OCI-LY7 (cell line): Measurements from ENCODE around the gene XPO4. TPM values are rescaled to one million over a fixed set of nuclear protein-coding genes. Genes with fewer than 3 reads are reported as not detected.
"Not testable (repeated sequence)": the region's sequence is repeated elsewhere in the genome, so short reads cannot be mapped to it uniquely, and the experiment has no call there.

ENCODE experiments used
- BruUV-seq: library from RNA; stranded (reverse); fragments of 400-500 nt; replicated peaks from 2 replicates; lab custom pipeline; 2021; lab: Mats Ljungman, UMichigan
- CTCF ChIA-PET: fragments of 300-600 bp; sonication (Branson Sonifier 250); formaldehyde crosslinking; loops from one replicate; lab custom pipeline; 2022; ENCODE audit warnings: antibody characterized with exemption; ENCODE audit not compliant: unreplicated experiment; lab: Charles Lee
- POLR2A ChIA-PET: fragments of 300-600 bp; sonication (Branson Sonifier 250); formaldehyde crosslinking; loops from one replicate; lab custom pipeline; 2022; ENCODE audit warnings: antibody characterized with exemption; lab: Charles Lee
- DNase-seq: peaks from one replicate; pipeline ENCODE4 v3.0.0-alpha.2; 2015; ENCODE audit warnings: low spot score
- H2AFZ ChIP-seq: fragments of 200-600 bp; sonication (generic), shearing (Covaris generic); 2 replicates; pipeline ENCODE4 v1.6.1; 2014; ENCODE audit warnings: mild to moderate bottlenecking, antibody characterized with exemption, low read length, moderate library complexity
- H3K27ac ChIP-seq: fragments of 200-600 bp; sonication (generic); 2 replicates; pipeline ENCODE4 v1.5.1; 2014; ENCODE audit warnings: mixed run types, low read depth, mild to moderate bottlenecking, moderate library complexity, low read length, inconsistent platforms; ENCODE audit not compliant: poor library complexity, severe bottlenecking
- H3K36me3 ChIP-seq: fragments of 200-600 bp; sonication (generic); 2 replicates; pipeline ENCODE4 v1.6.1; 2014; ENCODE audit warnings: mild to moderate bottlenecking, antibody characterized with exemption, low read length, moderate library complexity, mixed read lengths; ENCODE audit not compliant: insufficient read depth
- H3K4me1 ChIP-seq: fragments of 200-600 bp; sonication (generic); 2 replicates; pipeline ENCODE4 v1.5.1; 2014; ENCODE audit warnings: mild to moderate bottlenecking, low read length; ENCODE audit not compliant: insufficient read depth, poor library complexity, severe bottlenecking
- H3K4me2 ChIP-seq: fragments of 200-600 bp; sonication (generic); 2 replicates; pipeline ENCODE4 v1.6.1; 2014; ENCODE audit warnings: mild to moderate bottlenecking, low read length
- H3K4me3 ChIP-seq: fragments of 200-600 bp; sonication (generic); 2 replicates; pipeline ENCODE4 v1.5.1; 2014; ENCODE audit warnings: mild to moderate bottlenecking, low read depth, low read length; ENCODE audit not compliant: poor library complexity, severe bottlenecking
- H3K79me2 ChIP-seq: fragments of 200-600 bp; sonication (generic); 2 replicates; pipeline ENCODE4 v1.6.1; 2016; ENCODE audit warnings: low read depth, mild to moderate bottlenecking, low read length, moderate library complexity, mixed read lengths; ENCODE audit not compliant: insufficient read depth
- H3K9me2 ChIP-seq: fragments of 200-600 bp; sonication (generic); 2 replicates; pipeline ENCODE4 v1.6.1; 2016; ENCODE audit warnings: mild to moderate bottlenecking, low read length, mixed read lengths; ENCODE audit not compliant: insufficient read depth
- H3K9me3 ChIP-seq: fragments of 200-600 bp; sonication (generic); 2 replicates; pipeline ENCODE4 v1.6.1; 2014; ENCODE audit warnings: mild to moderate bottlenecking, mixed run types, low read length, mixed read lengths
- H4K20me1 ChIP-seq: fragments of 200-600 bp; sonication (generic); 2 replicates; pipeline ENCODE4 v1.6.1; 2014; ENCODE audit warnings: mild to moderate bottlenecking, antibody characterized with exemption, low read length, moderate library complexity, mixed read lengths; ENCODE audit not compliant: insufficient read depth
- EZH2phosphoT487 ChIP-seq: fragments of 200-600 bp; sonication (generic); IDR thresholded peaks from 2 replicates; pipeline ENCODE4 v1.6.1; 2018; ENCODE audit warnings: low read depth, borderline replicate concordance, mild to moderate bottlenecking, mixed run types, antibody characterized with exemption, low read length, moderate library complexity, mixed read lengths
- intact Hi-C: fragments of 100-400 bp; cut with micrococcal nuclease; formaldehyde crosslinking; loops from one replicate; pipeline ENCODE4 v1.10.0; 2022; ENCODE audit not compliant: unreplicated experiment
- total RNA-seq, 2 experiments: library from RNA; depleted of rRNA in 1 of 2; stranded (reverse); fragments of >200 nt in 1 of 2; shearing (Covaris generic) in 1 of 2; gene quantifications; 2 replicates each; pipeline ENCODE4 v1.2.3, GENCODE V29; 2014 to 2022
- TF ChIP-seq, protein P1 (sequence below): fragments of 200-600 bp; sonication (generic); conservative IDR thresholded peaks from 2 replicates; pipeline ENCODE4 v1.5.1; 2014; ENCODE audit warnings: mild to moderate bottlenecking, antibody characterized with exemption, low read length, moderate library complexity, mixed read lengths

Gene XPO4
- total RNA-seq, 2 experiments from 2014 or later = 20.6 to 26.9 TPM

DNA sequence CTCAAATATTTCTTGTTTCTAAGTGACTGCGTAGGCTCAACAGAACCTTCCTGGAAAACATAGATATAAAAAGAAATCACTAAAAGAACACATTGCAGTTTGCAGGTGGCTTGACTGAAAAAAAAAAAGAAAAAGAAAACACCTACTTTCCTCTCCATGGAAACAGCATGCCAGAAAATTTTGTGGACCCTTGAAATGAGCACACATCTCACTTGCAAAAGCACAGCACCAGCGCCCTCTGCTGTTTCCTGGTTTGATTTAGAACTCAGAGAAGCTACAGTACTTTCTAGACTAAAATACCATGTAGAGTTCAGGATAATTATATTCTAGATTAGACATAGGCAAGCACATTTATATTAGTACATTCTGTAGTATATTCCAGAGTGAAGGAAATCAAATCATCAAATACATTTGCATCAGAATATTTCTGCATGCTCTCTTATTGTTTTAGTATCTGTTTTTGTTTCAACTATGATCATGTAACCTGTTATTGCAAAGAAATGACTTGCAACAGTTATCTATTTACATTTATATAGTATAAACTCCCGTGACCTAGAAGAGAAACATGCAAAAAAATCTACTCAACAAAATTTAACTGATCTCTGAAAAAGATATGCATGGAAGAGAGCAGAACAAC is 22.3 kb upstream of the XPO4 start:
- intact Hi-C loops = loop anchor here (1.0 to 10.0 kb wide), 4 partner anchors 212 to 730 kb away; partner anchors contain the start of genes GJB2 and IFT88
- no peaks in the 10 kb centered on the region for H4K20me1 ChIP-seq
- ChIA-PET CTCF (no interaction called here), POLR2A (interaction anchor here (0.7 kb wide), 1 partner anchor 206 kb away, joined by 3 read pairs; no protein-coding TSS in a partner anchor)
- no TSS peak for BruUV-seq
- no peak overlapping the region for H3K27ac ChIP-seq
- H3K9me3 ChIP-seq = no peaks in the 10 kb centered on the region
- H3K4me1 ChIP-seq = peaks cover 2% of the 10 kb centered on the region
- no peaks in the 10 kb centered on the region for H3K9me2 ChIP-seq
- H3K4me3 ChIP-seq = no peak overlapping the region
- TF ChIP-seq EZH2phosphoT487 = no peak
- TF ChIP-seq, protein P1, sequence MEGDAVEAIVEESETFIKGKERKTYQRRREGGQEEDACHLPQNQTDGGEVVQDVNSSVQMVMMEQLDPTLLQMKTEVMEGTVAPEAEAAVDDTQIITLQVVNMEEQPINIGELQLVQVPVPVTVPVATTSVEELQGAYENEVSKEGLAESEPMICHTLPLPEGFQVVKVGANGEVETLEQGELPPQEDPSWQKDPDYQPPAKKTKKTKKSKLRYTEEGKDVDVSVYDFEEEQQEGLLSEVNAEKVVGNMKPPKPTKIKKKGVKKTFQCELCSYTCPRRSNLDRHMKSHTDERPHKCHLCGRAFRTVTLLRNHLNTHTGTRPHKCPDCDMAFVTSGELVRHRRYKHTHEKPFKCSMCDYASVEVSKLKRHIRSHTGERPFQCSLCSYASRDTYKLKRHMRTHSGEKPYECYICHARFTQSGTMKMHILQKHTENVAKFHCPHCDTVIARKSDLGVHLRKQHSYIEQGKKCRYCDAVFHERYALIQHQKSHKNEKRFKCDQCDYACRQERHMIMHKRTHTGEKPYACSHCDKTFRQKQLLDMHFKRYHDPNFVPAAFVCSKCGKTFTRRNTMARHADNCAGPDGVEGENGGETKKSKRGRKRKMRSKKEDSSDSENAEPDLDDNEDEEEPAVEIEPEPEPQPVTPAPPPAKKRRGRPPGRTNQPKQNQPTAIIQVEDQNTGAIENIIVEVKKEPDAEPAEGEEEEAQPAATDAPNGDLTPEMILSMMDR = peak; percentile 97
- H3K4me2 ChIP-seq = no peak overlapping the region
- no peaks in the 10 kb centered on the region for H3K79me2 ChIP-seq
- DNase-seq = peak; percentile 81
- no peaks in the 10 kb centered on the region for H3K36me3 ChIP-seq
- H2AFZ ChIP-seq = no peak overlapping the region

DNA sequence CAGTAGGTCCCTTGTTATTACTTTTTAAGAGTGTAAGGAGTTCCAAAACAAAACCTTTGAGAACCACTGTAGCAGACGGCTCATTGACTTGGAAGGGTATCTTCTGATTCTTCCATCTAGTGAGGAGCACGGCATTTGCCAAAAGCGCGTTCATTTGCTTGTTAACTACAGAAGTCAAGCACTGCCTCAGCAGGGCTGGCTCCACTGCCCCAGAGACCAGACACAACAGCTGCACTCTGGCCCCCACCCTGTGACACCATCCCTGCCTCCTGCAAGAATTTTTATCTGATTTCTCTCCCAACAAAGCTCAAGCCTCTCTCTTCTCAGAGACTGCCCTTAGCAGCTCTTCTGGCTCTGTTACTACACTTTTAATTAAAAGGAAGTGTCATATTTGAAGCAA is 20.7 kb upstream of the XPO4 start:
- H3K4me1 ChIP-seq = peaks cover 2% of the 10 kb centered on the region
- H4K20me1 ChIP-seq = no peaks in the 10 kb centered on the region
- BruUV-seq = no TSS peak
- intact Hi-C loops = loop anchor here (10.0 kb wide), 2 partner anchors 358 to 728 kb away; partner anchors contain the start of genes GJB2 and IFT88
- no peaks in the 10 kb centered on the region for H3K79me2 ChIP-seq
- no peaks in the 10 kb centered on the region for H3K9me3 ChIP-seq
- no peak overlapping the region for H3K4me2 ChIP-seq
- no peak for TF ChIP-seq EZH2phosphoT487
- TF ChIP-seq, protein P1 = no peak
- no peaks in the 10 kb centered on the region for H3K9me2 ChIP-seq
- H3K36me3 ChIP-seq = no peaks in the 10 kb centered on the region
- ChIA-PET POLR2A (interaction anchor here (0.7 kb wide), 1 partner anchor 147 kb away, joined by 3 read pairs; no protein-coding TSS in a partner anchor), CTCF (no interaction called here)
- no peak for DNase-seq
- no peak overlapping the region for H3K4me3 ChIP-seq
- no peak overlapping the region for H2AFZ ChIP-seq
- H3K27ac ChIP-seq = no peak overlapping the region

DNA sequence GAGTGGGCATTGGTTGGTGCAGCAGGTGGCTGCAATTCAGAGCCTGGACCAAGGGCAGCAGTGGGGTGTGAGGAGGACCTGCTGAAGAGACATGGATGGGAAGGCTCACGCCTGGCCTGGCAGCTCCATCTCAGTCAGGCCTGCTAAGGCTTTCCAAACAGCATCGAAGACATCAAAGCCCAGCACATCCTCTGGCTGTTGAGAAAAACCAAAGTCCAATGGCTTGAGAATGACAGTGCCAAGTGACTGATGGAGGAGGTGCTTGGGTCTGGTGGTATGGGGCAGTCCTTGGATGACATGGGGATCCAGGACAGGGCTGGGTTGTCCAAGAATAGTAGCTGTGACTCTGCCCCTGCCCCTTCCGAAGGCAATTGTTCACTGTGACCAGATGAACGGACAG is 19.0 kb upstream of the XPO4 start:
- POLR2A ChIA-PET = no interaction called here
- TF ChIP-seq EZH2phosphoT487 = no peak
- BruUV-seq = no TSS peak
- no peak overlapping the region for H3K4me2 ChIP-seq
- CTCF ChIA-PET = no interaction called here
- H3K4me3 ChIP-seq = no peak overlapping the region
- no peaks in the 10 kb centered on the region for H4K20me1 ChIP-seq
- H3K9me2 ChIP-seq = no peaks in the 10 kb centered on the region
- no peak overlapping the region for H2AFZ ChIP-seq
- no peaks in the 10 kb centered on the region for H3K9me3 ChIP-seq
- no peak for DNase-seq
- H3K36me3 ChIP-seq = no peaks in the 10 kb centered on the region
- H3K79me2 ChIP-seq = no peaks in the 10 kb centered on the region
- peaks cover 2% of the 10 kb centered on the region for H3K4me1 ChIP-seq
- H3K27ac ChIP-seq = no peak overlapping the region
- intact Hi-C loops = loop anchor here (10.0 kb wide), 2 partner anchors 357 to 727 kb away; partner anchors contain the start of genes GJB2 and IFT88

DNA sequence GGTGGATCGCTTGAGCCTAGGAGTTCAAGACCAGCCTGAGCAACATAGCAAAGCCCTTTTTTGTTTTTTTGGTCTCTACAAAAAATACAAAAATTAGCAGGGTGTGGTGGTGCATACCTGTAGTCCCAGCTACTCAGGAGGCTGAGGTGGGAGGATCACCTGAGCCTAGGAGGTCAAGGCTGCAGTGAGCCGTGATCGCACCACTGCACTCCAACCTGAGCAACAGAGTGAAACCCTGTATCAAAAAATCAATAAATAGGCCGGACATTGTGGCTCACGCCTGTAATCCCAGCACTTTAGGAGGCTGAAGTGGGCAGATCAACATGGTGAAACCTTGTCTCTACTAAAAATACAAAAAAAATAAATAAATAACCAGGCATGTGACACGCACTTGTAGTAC is 13.1 kb upstream of the XPO4 start:
- CTCF ChIA-PET, H3K9me3 ChIP-seq, H3K27ac ChIP-seq, H3K79me2 ChIP-seq, H3K9me2 ChIP-seq, H3K4me1 ChIP-seq, BruUV-seq, H3K36me3 ChIP-seq, H3K4me3 ChIP-seq, DNase-seq, H2AFZ ChIP-seq, H4K20me1 ChIP-seq, H3K4me2 ChIP-seq, intact Hi-C loops: not testable (repeated sequence)
- POLR2A ChIA-PET = interaction anchor here (0.6 to 0.7 kb wide), 2 partner anchors 74 to 377 kb away, joined by 3 read pairs; no protein-coding TSS in a partner anchor
